Fibroblast of lung (primary cell): ENCODE data around the gene ZSCAN25. TPM values are rescaled to one million over a fixed set of nuclear protein-coding genes. Genes with fewer than 3 reads are reported as not detected.

Experiments
- DNase-seq, 2 donors: peaks; one replicate each; pipeline versions ENCODE4 v3.0.0 to v3.0.0-alpha.2; 2010; ENCODE audit warnings: low read depth in 2 of 2
- H2AFZ ChIP-seq: 2 replicates; pipeline ENCODE4 v1.5.1; 2012; ENCODE audit warnings: low read length, control low read depth, inconsistent platforms
- H3K27ac ChIP-seq: 2 replicates; pipeline ENCODE4 v1.5.1; 2011; ENCODE audit warnings: low read length, control low read depth; ENCODE audit not compliant: insufficient read depth
- H3K27me3 ChIP-seq: 2 replicates; pipeline ENCODE4 v1.5.1; 2011; ENCODE audit warnings: mild to moderate bottlenecking, low read length; ENCODE audit not compliant: control insufficient read depth, insufficient read depth
- H3K36me3 ChIP-seq: 2 replicates; pipeline ENCODE4 v1.5.1; 2011; ENCODE audit warnings: low read length; ENCODE audit not compliant: control insufficient read depth, insufficient read depth
- H3K4me1 ChIP-seq: 2 replicates; pipeline ENCODE4 v1.5.1; 2011; ENCODE audit warnings: low read length; ENCODE audit not compliant: control insufficient read depth, insufficient read depth; ENCODE audit errors: extremely low read depth
- H3K4me2 ChIP-seq: 2 replicates; pipeline ENCODE4 v1.5.1; 2011; ENCODE audit warnings: low read length, control low read depth; ENCODE audit not compliant: insufficient read depth; ENCODE audit errors: extremely low read depth
- H3K4me3 ChIP-seq, 4 experiments: fragments of 200-600 bp in 1 of 4; sonication (generic) in 1 of 4; replicated peaks in 1 of 4; 2 replicates each; pipeline ENCODE4 v1.5.1; 2011 to 2016; ENCODE audit warnings: low read length in 4 of 4, low read depth in 3 of 4, mild to moderate bottlenecking in 3 of 4, control low read depth in 2 of 4, inconsistent platforms in 1 of 4, mixed read lengths in 1 of 4; ENCODE audit not compliant: insufficient read depth in 1 of 4; ENCODE audit errors: control extremely low read depth in 1 of 4
- H3K79me2 ChIP-seq: 2 replicates; pipeline ENCODE4 v1.5.1; 2012; ENCODE audit warnings: mild to moderate bottlenecking, low read length, inconsistent platforms; ENCODE audit not compliant: control insufficient read depth, insufficient read depth
- H3K9ac ChIP-seq: 2 replicates; pipeline ENCODE4 v1.5.1; 2011; ENCODE audit warnings: mild to moderate bottlenecking, low read length, control low read depth; ENCODE audit not compliant: insufficient read depth
- H3K9me3 ChIP-seq: 2 replicates; pipeline ENCODE4 v1.5.1; 2012; ENCODE audit warnings: low read depth, low read length; ENCODE audit not compliant: control insufficient read depth, insufficient read depth
- H4K20me1 ChIP-seq: 2 replicates; pipeline ENCODE4 v1.5.1; 2011; ENCODE audit warnings: low read length; ENCODE audit not compliant: control insufficient read depth, insufficient read depth; ENCODE audit errors: extremely low read depth
- EZH2 ChIP-seq: IDR thresholded peaks from 2 replicates; pipeline ENCODE4 v1.5.1; 2012; ENCODE audit warnings: low read length, control low read depth, mild to moderate bottlenecking; ENCODE audit errors: missing control alignments
- polyA plus RNA-seq, 2 donors: library from polyadenylated mRNA; depleted of rRNA in 1 of 2; stranded (reverse) in 1 of 2; unstranded in 1 of 2; fragments of >200 nt; gene quantifications; 2 replicates each; pipeline ENCODE4 v1.2.1, GENCODE V29; 2011 to 2012; ENCODE audit warnings: missing spikeins in 1 of 2
- total RNA-seq: library from RNA; depleted of rRNA; stranded (reverse); fragments of >200 nt; gene quantifications from 2 replicates; pipeline ENCODE4 v1.2.1, GENCODE V29; 2014
- TF ChIP-seq, protein P1 (sequence below), 2 donors: IDR thresholded peaks in 1 of 2; conservative IDR thresholded peaks in 1 of 2; 1 replicate in 1 of 2; 2 replicates in 1 of 2; pipeline ENCODE4 v1.5.1; 2011 to 2012; ENCODE audit warnings: low read length in 2 of 2, control low read depth in 1 of 2, inconsistent platforms in 1 of 2, low read depth in 1 of 2, mild to moderate bottlenecking in 1 of 2

ZSCAN25 gene
- total and polyA plus RNA-seq, 2 donors (not counting 1 experiment from before 2014, with no cell fraction given) = 5.4 to 10.2 TPM

DNA sequence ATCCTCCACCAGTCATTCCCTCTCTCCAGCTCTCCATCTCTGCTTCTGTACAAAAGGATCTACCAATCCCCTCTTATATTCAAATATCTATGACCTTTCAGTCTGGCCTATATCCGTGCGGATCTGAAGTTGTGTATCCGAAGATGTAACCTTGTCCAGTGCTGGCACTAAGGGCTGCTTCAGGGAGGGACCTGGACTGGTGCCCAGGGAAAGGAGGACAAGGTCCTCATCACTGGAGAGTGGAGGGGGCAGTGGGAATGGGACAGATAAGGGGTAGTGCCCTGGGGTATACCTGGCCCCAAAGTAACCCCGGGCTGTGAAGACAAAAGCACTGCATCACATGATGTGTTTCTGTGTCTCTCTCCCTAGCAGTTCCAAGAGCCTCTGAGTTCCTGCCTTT lies 16.9 kb upstream of the ZSCAN25 start:
- H4K20me1 ChIP-seq = no peaks in the 10 kb centered on the region
- H3K9me3 ChIP-seq = no peaks in the 10 kb centered on the region
- no peaks in the 10 kb centered on the region for H3K79me2 ChIP-seq
- no peak for DNase-seq
- no peaks in the 10 kb centered on the region for H3K27me3 ChIP-seq
- no peaks in the 10 kb centered on the region for H3K4me1 ChIP-seq
- no peak overlapping the region for H3K4me3 ChIP-seq
- no peak overlapping the region for H3K4me2 ChIP-seq
- TF ChIP-seq, protein P1, sequence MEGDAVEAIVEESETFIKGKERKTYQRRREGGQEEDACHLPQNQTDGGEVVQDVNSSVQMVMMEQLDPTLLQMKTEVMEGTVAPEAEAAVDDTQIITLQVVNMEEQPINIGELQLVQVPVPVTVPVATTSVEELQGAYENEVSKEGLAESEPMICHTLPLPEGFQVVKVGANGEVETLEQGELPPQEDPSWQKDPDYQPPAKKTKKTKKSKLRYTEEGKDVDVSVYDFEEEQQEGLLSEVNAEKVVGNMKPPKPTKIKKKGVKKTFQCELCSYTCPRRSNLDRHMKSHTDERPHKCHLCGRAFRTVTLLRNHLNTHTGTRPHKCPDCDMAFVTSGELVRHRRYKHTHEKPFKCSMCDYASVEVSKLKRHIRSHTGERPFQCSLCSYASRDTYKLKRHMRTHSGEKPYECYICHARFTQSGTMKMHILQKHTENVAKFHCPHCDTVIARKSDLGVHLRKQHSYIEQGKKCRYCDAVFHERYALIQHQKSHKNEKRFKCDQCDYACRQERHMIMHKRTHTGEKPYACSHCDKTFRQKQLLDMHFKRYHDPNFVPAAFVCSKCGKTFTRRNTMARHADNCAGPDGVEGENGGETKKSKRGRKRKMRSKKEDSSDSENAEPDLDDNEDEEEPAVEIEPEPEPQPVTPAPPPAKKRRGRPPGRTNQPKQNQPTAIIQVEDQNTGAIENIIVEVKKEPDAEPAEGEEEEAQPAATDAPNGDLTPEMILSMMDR (conservative IDR thresholded peaks at IDR 0.05 in 1 of 2, IDR thresholded peaks at IDR 0.05 in 1 of 2; ENCODE audit: low read depth in 1 of 2, low read length in 2 of 2) = no peak
- TF ChIP-seq EZH2 = no peak
- H2AFZ ChIP-seq = no peak overlapping the region
- no peak overlapping the region for H3K9ac ChIP-seq
- H3K27ac ChIP-seq = no peak overlapping the region
- H3K36me3 ChIP-seq = no peaks in the 10 kb centered on the region

DNA sequence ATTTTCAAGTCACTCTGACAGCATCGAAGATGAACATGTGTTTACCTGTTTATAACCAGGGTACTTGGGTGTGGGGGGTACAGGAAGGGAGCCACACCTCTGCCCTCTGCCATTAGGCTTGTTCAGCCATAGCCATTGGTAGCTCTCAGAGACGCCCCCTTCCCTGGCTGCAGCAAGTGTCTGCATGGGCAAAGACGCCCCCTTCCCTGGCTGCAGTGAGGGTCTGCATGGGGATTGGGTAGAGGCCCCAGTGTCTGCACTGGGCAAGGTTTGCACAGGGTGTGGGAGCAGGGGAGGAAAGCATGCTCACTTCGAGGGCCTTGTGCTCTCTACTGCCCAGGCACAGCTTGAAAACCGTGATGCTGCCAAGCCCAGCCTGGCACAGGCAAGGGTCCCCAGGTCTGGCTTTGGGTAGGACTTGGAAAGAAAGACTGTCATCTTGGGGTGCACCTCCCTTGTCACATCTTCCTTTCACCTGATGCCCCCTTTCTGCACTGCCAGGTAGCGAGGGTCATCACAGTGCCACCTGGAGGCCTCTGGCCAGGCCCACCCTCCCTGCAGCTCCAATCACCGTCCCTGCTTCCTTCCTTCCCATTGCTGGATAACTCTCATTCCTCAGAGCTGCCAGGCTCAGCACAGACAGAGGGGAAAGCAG lies 15.0 kb upstream of the ZSCAN25 start:
- H2AFZ ChIP-seq = no peak overlapping the region
- no peaks in the 10 kb centered on the region for H4K20me1 ChIP-seq
- H3K4me2 ChIP-seq = no peak overlapping the region
- H3K9me3 ChIP-seq = no peaks in the 10 kb centered on the region
- H3K27ac ChIP-seq = no peak overlapping the region
- no peaks in the 10 kb centered on the region for H3K36me3 ChIP-seq
- TF ChIP-seq EZH2 = no peak
- TF ChIP-seq, protein P1 (conservative IDR thresholded peaks at IDR 0.05 in 1 of 2, IDR thresholded peaks at IDR 0.05 in 1 of 2; ENCODE audit: low read depth in 1 of 2, low read length in 2 of 2) = no peak
- no peaks in the 10 kb centered on the region for H3K27me3 ChIP-seq
- no peak overlapping the region for H3K9ac ChIP-seq
- no peaks in the 10 kb centered on the region for H3K4me1 ChIP-seq
- no peaks in the 10 kb centered on the region for H3K79me2 ChIP-seq
- H3K4me3 ChIP-seq = no peak overlapping the region
- no peak for DNase-seq

DNA sequence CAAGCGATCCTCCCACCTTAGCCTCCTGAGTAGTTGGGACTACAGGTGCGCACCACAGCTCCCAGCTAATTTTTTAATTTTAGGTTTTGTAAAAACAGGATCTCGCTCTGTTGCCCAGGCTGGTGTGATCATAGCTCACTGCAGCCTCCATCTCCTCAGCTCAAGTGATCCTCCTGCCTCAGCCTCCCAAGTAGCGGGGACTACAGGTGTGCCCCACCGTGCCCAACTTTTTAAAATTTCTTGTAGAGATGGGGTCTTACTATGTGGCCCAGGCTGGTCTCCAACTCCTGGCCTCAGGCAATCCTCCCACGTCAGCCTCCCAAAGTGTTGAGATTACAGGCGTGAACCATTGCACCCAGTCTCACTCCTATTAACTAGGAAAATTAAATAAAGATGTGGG lies 11.2 kb upstream of the ZSCAN25 start:
- Histone ChIP-seq H2AFZ (no peak overlapping the region), H3K4me3 (no peak overlapping the region), H3K9me3 (no peaks in the 10 kb centered on the region), H3K9ac (no peak overlapping the region), H3K27ac (no peak overlapping the region), H3K79me2 (no peaks in the 10 kb centered on the region), H3K36me3 (no peaks in the 10 kb centered on the region), H3K4me2 (no peak overlapping the region), H4K20me1 (no peaks in the 10 kb centered on the region), H3K4me1 (no peaks in the 10 kb centered on the region), H3K27me3 (no peaks in the 10 kb centered on the region)
- no peak for TF ChIP-seq EZH2
- TF ChIP-seq, protein P1 (conservative IDR thresholded peaks at IDR 0.05 in 1 of 2, IDR thresholded peaks at IDR 0.05 in 1 of 2; ENCODE audit: low read depth in 1 of 2, low read length in 2 of 2) = no peak
- DNase-seq = no peak
